ENCODE measurements around the gene EEIG1. TPM values are rescaled to one million over a fixed set of nuclear protein-coding genes. Genes with fewer than 3 reads are reported as not detected.

Gene EEIG1
- total and polyA plus RNA-seq, 2 donors (not counting 1 experiment from before 2014, with no cell fraction given) = 57.2 to 245 TPM

DNA sequence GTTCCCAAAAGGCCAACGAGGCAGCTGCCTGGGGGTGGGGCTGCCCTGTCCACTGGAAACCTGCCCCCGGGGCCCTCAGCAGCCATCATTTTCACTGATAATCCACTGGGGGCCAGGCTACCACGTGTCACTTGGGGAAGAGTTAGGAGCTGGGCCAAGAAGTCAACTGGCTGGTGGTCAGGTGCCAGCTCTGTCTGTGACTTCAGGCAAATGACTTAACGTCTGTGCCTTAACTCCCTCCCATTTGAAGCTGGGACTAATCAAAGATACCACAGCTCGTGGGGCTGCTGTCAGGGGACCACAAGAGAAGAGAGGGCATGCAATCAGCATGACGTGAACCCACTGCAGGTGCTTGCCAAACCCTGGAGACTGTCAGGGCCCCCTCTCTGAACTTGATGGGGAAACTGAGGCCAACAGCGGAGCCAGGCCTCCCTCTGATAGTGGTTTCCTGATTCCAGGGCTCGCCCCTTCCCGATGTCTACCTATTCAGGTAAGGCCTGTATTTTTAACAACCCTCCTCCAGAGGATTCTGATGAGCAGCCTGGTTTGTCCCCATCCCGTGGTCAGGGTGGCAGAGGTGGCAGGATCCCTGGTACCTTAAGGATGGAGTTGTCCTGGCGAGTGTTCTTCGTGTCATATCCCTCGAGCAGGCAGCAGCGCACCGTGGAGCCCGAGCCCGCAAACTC lies 30.8 kb downstream of the EEIG1 start:
- peaks cover 90% of the 10 kb centered on the region for H4K20me1 ChIP-seq (ENCODE audit: control insufficient read depth, insufficient read depth, low read length, poor library complexity, severe bottlenecking)
- ATAC-seq (ENCODE audit: low read depth) = no peak
- H3K4me1 ChIP-seq (ENCODE audit: control insufficient read depth in 2 of 2, insufficient read depth in 2 of 2, low read length in 2 of 2) = peaks cover 0 to 12% of the 10 kb centered on the region in 2 donors
- H3K9ac ChIP-seq (ENCODE audit: low read length) = no peak overlapping the region
- no peaks in the 10 kb centered on the region for H3K9me3 Mint-ChIP-seq (ENCODE audit: insufficient read depth)
- H3K27ac ChIP-seq (ENCODE audit: low read length in 2 of 2) = no peak overlapping the region
- H3K27me3 Mint-ChIP-seq = no peaks in the 10 kb centered on the region
- H3K27ac Mint-ChIP-seq = no peak overlapping the region
- no peak overlapping the region for H3K4me3 ChIP-seq (ENCODE audit: control extremely low read depth in 1 of 5, extremely low read depth in 1 of 5, insufficient read depth in 1 of 5, low read depth in 2 of 5, low read length in 4 of 5)
- H3K27me3 ChIP-seq (replicated peaks in 1 of 4; ENCODE audit: control extremely low read depth in 1 of 4, control insufficient read depth in 3 of 4, insufficient read depth in 4 of 4, low read length in 3 of 4) = no peaks in the 10 kb centered on the region
- no peak overlapping the region for H3K4me3 Mint-ChIP-seq
- no peak overlapping the region for H3K4me2 ChIP-seq (replicated peaks; ENCODE audit: low read depth, low read length, poor library complexity, severe bottlenecking)
- DNase-seq = no peak
- ChIA-PET CTCF (interaction anchor here (0.6 to 12.6 kb wide), 5 partner anchors 10 to 166 kb away, joined by 3 to 310 read pairs (median 3); no protein-coding TSS in a partner anchor), POLR2A (interaction anchor here (0.7 kb wide), 1 partner anchor 29 kb away, joined by 3 read pairs; no protein-coding TSS in a partner anchor)
- peaks cover 63% of the 10 kb centered on the region for H3K79me2 ChIP-seq (ENCODE audit: control insufficient read depth, insufficient read depth, low read length)
- no peak for TF ChIP-seq EZH2 (IDR thresholded peaks at IDR 0.05; ENCODE audit: borderline replicate concordance, insufficient read depth, low read depth, low read length, poor library complexity, severe bottlenecking)
- TF ChIP-seq, protein P1, sequence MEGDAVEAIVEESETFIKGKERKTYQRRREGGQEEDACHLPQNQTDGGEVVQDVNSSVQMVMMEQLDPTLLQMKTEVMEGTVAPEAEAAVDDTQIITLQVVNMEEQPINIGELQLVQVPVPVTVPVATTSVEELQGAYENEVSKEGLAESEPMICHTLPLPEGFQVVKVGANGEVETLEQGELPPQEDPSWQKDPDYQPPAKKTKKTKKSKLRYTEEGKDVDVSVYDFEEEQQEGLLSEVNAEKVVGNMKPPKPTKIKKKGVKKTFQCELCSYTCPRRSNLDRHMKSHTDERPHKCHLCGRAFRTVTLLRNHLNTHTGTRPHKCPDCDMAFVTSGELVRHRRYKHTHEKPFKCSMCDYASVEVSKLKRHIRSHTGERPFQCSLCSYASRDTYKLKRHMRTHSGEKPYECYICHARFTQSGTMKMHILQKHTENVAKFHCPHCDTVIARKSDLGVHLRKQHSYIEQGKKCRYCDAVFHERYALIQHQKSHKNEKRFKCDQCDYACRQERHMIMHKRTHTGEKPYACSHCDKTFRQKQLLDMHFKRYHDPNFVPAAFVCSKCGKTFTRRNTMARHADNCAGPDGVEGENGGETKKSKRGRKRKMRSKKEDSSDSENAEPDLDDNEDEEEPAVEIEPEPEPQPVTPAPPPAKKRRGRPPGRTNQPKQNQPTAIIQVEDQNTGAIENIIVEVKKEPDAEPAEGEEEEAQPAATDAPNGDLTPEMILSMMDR (IDR thresholded peaks at IDR 0.05) = no peak
- no peaks in the 10 kb centered on the region for H3K9me3 ChIP-seq (ENCODE audit: control extremely low read depth in 1 of 3, control insufficient read depth in 2 of 3, insufficient read depth in 1 of 3, low read length in 2 of 3)
- WGBS (ENCODE audit: insufficient coverage) = 93% methylated on average over 15 of the region's 17 CpGs
- H3K36me3 ChIP-seq (replicated peaks in 1 of 2; ENCODE audit: control extremely low read depth in 1 of 2, control insufficient read depth in 1 of 2, extremely low read depth in 1 of 2, insufficient read depth in 2 of 2, low read length in 1 of 2) = peaks cover 0 to 56% of the 10 kb centered on the region in 2 experiments
- H3K4me1 Mint-ChIP-seq = peaks cover 23% of the 10 kb centered on the region
- intact Hi-C loops (cut with micrococcal nuclease) = no loop called here
- H2AFZ ChIP-seq (ENCODE audit: insufficient read depth, low read depth, low read length, poor library complexity, severe bottlenecking) = no peak overlapping the region

Measured in B cell (primary cell).